ENCODE data around the gene CD9.
A peak's percentile ranks its signal among the peaks of the same experiment; 100 is the strongest.
"Not testable (repeated sequence)": the region's sequence is repeated elsewhere in the genome, so short reads cannot be mapped to it uniquely, and the experiment has no call there.

CD9 gene

GRCh38 chr12:6200256-6201212, at the start of gene CD9:
Gene CD9 (plus strand): TSS chr12:6200400. CDS start chr12:6200500, 100 bp downstream.
- peak; percentile 26 for DNase-seq (ENCODE audit: low read depth)

- DNase-seq (ENCODE audit: low read depth) = no peak
These were observed 45.3 kb upstream of the CD9 start for GRCh38 chr12:6154730-6155459.

- DNase-seq (ENCODE audit: low read depth) = no peak
These were observed 42.7 kb upstream of the CD9 start for GRCh38 chr12:6157482-6157881.

GRCh38 chr12:6158255-6158654, 41.9 kb upstream of the CD9 start:
- DNase-seq (ENCODE audit: low read depth) = no peak

GRCh38 chr12:6158749-6159148, 41.5 kb upstream of the CD9 start:
- DNase-seq (ENCODE audit: low read depth) = no peak

- DNase-seq (ENCODE audit: low read depth) = not testable (repeated sequence)
These were observed 40.8 kb upstream of the CD9 start for GRCh38 chr12:6159166-6160011.

- not testable (repeated sequence) for DNase-seq (ENCODE audit: low read depth)
These were observed 40.1 kb upstream of the CD9 start for GRCh38 chr12:6160049-6160649.

- DNase-seq (ENCODE audit: low read depth) = no peak
These were observed 38.9 kb upstream of the CD9 start for GRCh38 chr12:6161124-6161882.

- no peak for DNase-seq (ENCODE audit: low read depth)
These were observed 36.7 kb upstream of the CD9 start for GRCh38 chr12:6163416-6164060.

GRCh38 chr12:6165395-6165794, 34.8 kb upstream of the CD9 start:
- DNase-seq (ENCODE audit: low read depth) = no peak

- no peak for DNase-seq (ENCODE audit: low read depth)
These were observed 33.4 kb upstream of the CD9 start for GRCh38 chr12:6166808-6167207.

GRCh38 chr12:6167327-6168280, 32.6 kb upstream of the CD9 start:
- DNase-seq (ENCODE audit: low read depth) = peak; percentile 61

GRCh38 chr12:6171409-6172015, 28.7 kb upstream of the CD9 start:
- DNase-seq (ENCODE audit: low read depth) = no peak

- DNase-seq (ENCODE audit: low read depth) = no peak
These were observed 28.1 kb upstream of the CD9 start for GRCh38 chr12:6172086-6172485.

GRCh38 chr12:6172862-6173261, 27.3 kb upstream of the CD9 start:
- no peak for DNase-seq (ENCODE audit: low read depth)

GRCh38 chr12:6177642-6178358, 22.4 kb upstream of the CD9 start:
- no peak for DNase-seq (ENCODE audit: low read depth)

- no peak for DNase-seq (ENCODE audit: low read depth)
These were observed 21.0 kb upstream of the CD9 start for GRCh38 chr12:6178981-6179761.

All from stimulated activated CD8-positive, alpha-beta memory T cell treated with anti-CD3 and anti-CD28 coated beads, Interleukin-4, amount 100 ng/mL, for 24 hours (primary cell).